K562 (cell line): ENCODE data around the gene IKZF4. TPM values are rescaled to one million over a fixed set of nuclear protein-coding genes. Genes with fewer than 3 reads are reported as not detected.

Experiments used
- ARID1B ChIP-seq: fragments of 450-650 bp; IDR thresholded peaks from 2 replicates; pipeline ENCODE4 v1.6.1; 2016; ENCODE audit warnings: antibody characterized with exemption, mild to moderate bottlenecking, inconsistent platforms
- ATF3 ChIP-seq, 2 experiments: fragments of 450-650 bp in 1 of 2; sonication (generic) in 1 of 2; formaldehyde crosslinking in 1 of 2; IDR thresholded peaks in 1 of 2; conservative IDR thresholded peaks in 1 of 2; 2 replicates each; pipeline versions ENCODE4 v1.6.1 to v1.8.1; 2016 to 2023; ENCODE audit warnings: mild to moderate bottlenecking in 2 of 2, moderate library complexity in 2 of 2, inconsistent platforms in 1 of 2, missing genetic modification reagents in 1 of 2
- FOXK1 ChIP-seq: sonication (generic); formaldehyde crosslinking; IDR thresholded peaks from 2 replicates; pipeline ENCODE4 v1.8.0; 2022; ENCODE audit warnings: missing genetic modification reagents, mild to moderate bottlenecking, borderline replicate concordance
- GTF2A2 ChIP-seq: IDR thresholded peaks from 2 replicates; pipeline ENCODE4 v1.6.1; 2016; ENCODE audit warnings: mild to moderate bottlenecking, missing genetic modification characterization, missing compliant biosample characterization
- HLTF ChIP-seq: fragments of 450-650 bp; IDR thresholded peaks from 2 replicates; pipeline ENCODE4 v1.6.1; 2016
- JUND ChIP-seq, 2 experiments: IDR thresholded peaks; 2 replicates in 1 of 2; 3 replicates in 1 of 2; pipeline ENCODE4 v1.6.1; 2011; ENCODE audit warnings: borderline replicate concordance in 2 of 2, low read depth in 2 of 2, low read length in 2 of 2, improper control_type of control experiment in 1 of 2, missing biosample characterization in 1 of 2, missing genetic modification characterization in 1 of 2, missing genetic modification reagents in 1 of 2
- KAT8 ChIP-seq: fragments of 450-650 bp; IDR thresholded peaks from 2 replicates; pipeline ENCODE4 v1.6.1; 2016; ENCODE audit warnings: low read depth, mild to moderate bottlenecking
- MAX ChIP-seq: sonication (generic); formaldehyde crosslinking; IDR thresholded peaks from 2 replicates; pipeline ENCODE4 v1.9.0; 2022; ENCODE audit warnings: mild to moderate bottlenecking, missing genetic modification reagents
- MYBL2 ChIP-seq, 2 experiments: fragments of 450-650 bp in 1 of 2; sonication (generic) in 1 of 2; formaldehyde crosslinking in 1 of 2; IDR thresholded peaks; 2 replicates each; pipeline versions ENCODE4 v1.6.1 to v1.8.1; 2017 to 2022; ENCODE audit warnings: borderline replicate concordance in 1 of 2, inconsistent platforms in 1 of 2, low read depth in 1 of 2, mild to moderate bottlenecking in 1 of 2, missing genetic modification reagents in 1 of 2, moderate library complexity in 1 of 2
- NCOA1 ChIP-seq: fragments of 450-650 bp; IDR thresholded peaks from 2 replicates; pipeline ENCODE4 v1.6.1; 2016; ENCODE audit warnings: low read depth
- NR0B1 ChIP-seq: fragments of 450-650 bp; IDR thresholded peaks from one replicate; pipeline ENCODE4 v1.6.1; 2018; ENCODE audit warnings: mild to moderate bottlenecking, moderate library complexity; ENCODE audit not compliant: partially characterized antibody
- POLR2B ChIP-seq: fragments of 450-650 bp; IDR thresholded peaks from 2 replicates; pipeline ENCODE4 v1.6.1; 2018; ENCODE audit warnings: low read depth; ENCODE audit not compliant: partially characterized antibody
- POLR2G ChIP-seq: fragments of 200-400 bp; formaldehyde crosslinking; IDR thresholded peaks from 2 replicates; pipeline ENCODE4 v1.6.1; 2017; ENCODE audit warnings: low read depth, mild to moderate bottlenecking, antibody characterized with exemption, low read length, moderate library complexity
- PTRF ChIP-seq: fragments of 450-650 bp; IDR thresholded peaks from 2 replicates; pipeline ENCODE4 v1.6.1; 2016; ENCODE audit warnings: mild to moderate bottlenecking, missing genetic modification characterization, missing compliant biosample characterization
- RBM17 ChIP-seq: fragments of 200-400 bp; formaldehyde crosslinking; IDR thresholded peaks from 2 replicates; pipeline ENCODE4 v1.6.1; 2017; ENCODE audit warnings: low read depth, mild to moderate bottlenecking, low read length, borderline replicate concordance
- SRSF1 ChIP-seq: fragments of 200-400 bp; formaldehyde crosslinking; IDR thresholded peaks from 2 replicates; pipeline ENCODE4 v1.6.1; 2017; ENCODE audit warnings: mild to moderate bottlenecking, low read depth, low read length, moderate library complexity
- THAP12 ChIP-seq: fragments of 250-450 bp; sonication (Bioruptor Pico); IDR thresholded peaks from 2 replicates; pipeline ENCODE4 v1.9.0; 2021; ENCODE audit warnings: mild to moderate bottlenecking, inconsistent platforms
- ZKSCAN1 ChIP-seq: fragments of 150-350 bp; IDR thresholded peaks from 2 replicates; pipeline ENCODE4 v1.6.1; 2016; ENCODE audit warnings: low read depth, low read length
- ZNF143 ChIP-seq: sonication (generic); formaldehyde crosslinking; IDR thresholded peaks from 2 replicates; pipeline ENCODE4 v1.9.0; 2022; ENCODE audit warnings: mild to moderate bottlenecking, missing genetic modification reagents
- ZNF146 ChIP-seq: IDR thresholded peaks from one replicate; pipeline ENCODE4 v1.6.1; 2018; ENCODE audit warnings: missing compliant biosample characterization; ENCODE audit not compliant: unreplicated experiment
- ZNF444 ChIP-seq: fragments of 250-450 bp; sonication (Bioruptor Pico); IDR thresholded peaks from 2 replicates; pipeline ENCODE4 v1.4.0; 2020; ENCODE audit warnings: mild to moderate bottlenecking, moderate library complexity
- ZNF695 ChIP-seq: fragments of 450-650 bp; formaldehyde crosslinking; IDR thresholded peaks from 2 replicates; pipeline ENCODE4 v1.4.0; 2020; ENCODE audit warnings: mild to moderate bottlenecking, moderate library complexity
- polyA plus RNA-seq, 8 experiments: library from polyadenylated mRNA; depleted of rRNA in 4 of 8; stranded (reverse) in 5 of 8; unstranded in 3 of 8; fragments of >200 nt; fragmentation: Nextera tagmentation in 2 of 8; fragmentation: Illumina TruSeq in 1 of 8; extraction: Ambion mirVana in 2 of 8; extraction: Trizol in 1 of 8; gene quantifications; 2 replicates each; pipeline versions ENCODE4 v1.2.1 to v1.2.3, GENCODE V29; 2011 to 2014; ENCODE audit warnings: inconsistent platforms in 1 of 8, missing spikeins in 1 of 8
- total RNA-seq, 7 experiments: library from RNA; depleted of rRNA in 6 of 7; stranded (reverse); fragments of >200 nt in 6 of 7; fragmentation: Illumina TruSeq in 2 of 7; extraction: Trizol in 2 of 7; gene quantifications; 2 replicates each; pipeline versions ENCODE4 v1.2.1 to v1.2.3, GENCODE V29; 2011 to 2021; ENCODE audit warnings: low replicate concordance in 1 of 7

IKZF4 gene
- total and polyA plus RNA-seq, 9 of the 15 experiments (the other 6 are each of a cell fraction or from before 2014, with no cell fraction given) = 1.9 to 16.3 (median 3.6) TPM

GRCh38 chr12:55996715-55997534 lies 23.9 kb upstream of the IKZF4 start, which contains the start of gene SUOX (continued):
- TF ChIP-seq POLR2G (peak; percentile 83), GTF2A2 (tag) (no peak), ZKSCAN1 (no peak), PTRF (tag) (no peak), ZNF695 (no peak), NCOA1 (no peak), POLR2B (peak; percentile 58), MAX (CRISPR knock-in tag) (no peak; the same call in 1 of the 2 replicates), ARID1B (peak; percentile 48; the same call in 1 of the 2 replicates), SRSF1 (no peak), JUND (IDR thresholded peaks at IDR 0.05; ENCODE audit: borderline replicate concordance, low read depth, low read length) (peak; percentile 40; the same call in 1 of the 2 replicates), JUND (tag; IDR thresholded peaks at IDR 0.05; ENCODE audit: borderline replicate concordance, low read depth, low read length) (no peak; the same call in 2 of the 3 replicates), ZNF444 (CRISPR knock-in tag) (0 out of 2 replicates have a peak, but pooled peaks have one; percentile 30), ZNF143 (CRISPR knock-in tag) (no peak), THAP12 (CRISPR knock-in tag) (peak; percentile 33; the same call in 1 of the 2 replicates), ZNF146 (no peak), NR0B1 (no peak), KAT8 (no peak), ATF3 (IDR thresholded peaks at IDR 0.05) (no peak), ATF3 (CRISPR knock-in tag; conservative IDR thresholded peaks at IDR 0.05) (no peak; the same call in 1 of the 2 replicates), FOXK1 (CRISPR knock-in tag) (no peak), HLTF (no peak; the same call in 1 of the 2 replicates), RBM17 (no peak), MYBL2 (IDR thresholded peaks at IDR 0.05; ENCODE audit: low read depth) (no peak), MYBL2 (CRISPR knock-in tag; IDR thresholded peaks at IDR 0.05; ENCODE audit: borderline replicate concordance) (no peak)
